ENCODE measurements around the gene GOLM1. TPM values are rescaled to one million over a fixed set of nuclear protein-coding genes. Genes with fewer than 3 reads are reported as not detected.

GOLM1 gene
- total and polyA plus RNA-seq, 2 donors from 2014 or later = 88.6 to 133 TPM

DNA sequence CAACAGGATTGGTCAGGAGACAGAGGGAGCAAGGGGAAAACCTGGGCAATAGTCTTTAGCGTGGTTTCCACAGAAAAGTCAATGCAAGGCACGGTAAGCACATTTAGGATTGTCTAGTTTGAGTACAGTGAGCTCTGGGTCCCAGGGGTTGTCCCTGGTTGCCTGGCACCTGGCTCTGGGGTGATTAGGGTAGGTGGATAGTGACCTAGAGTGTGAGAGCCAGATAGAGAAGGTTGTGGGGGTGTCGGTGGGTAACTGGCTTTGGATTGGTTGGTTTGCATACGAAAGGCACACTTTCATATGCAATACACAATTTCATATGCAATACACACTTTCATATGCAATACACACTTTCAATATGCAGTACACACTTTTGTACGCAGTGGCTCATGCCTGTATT, 20.1 kb upstream of the GOLM1 start:
- intact Hi-C loops (cut with DNase I) = no loop called here
- TF ChIP-seq, protein P1, sequence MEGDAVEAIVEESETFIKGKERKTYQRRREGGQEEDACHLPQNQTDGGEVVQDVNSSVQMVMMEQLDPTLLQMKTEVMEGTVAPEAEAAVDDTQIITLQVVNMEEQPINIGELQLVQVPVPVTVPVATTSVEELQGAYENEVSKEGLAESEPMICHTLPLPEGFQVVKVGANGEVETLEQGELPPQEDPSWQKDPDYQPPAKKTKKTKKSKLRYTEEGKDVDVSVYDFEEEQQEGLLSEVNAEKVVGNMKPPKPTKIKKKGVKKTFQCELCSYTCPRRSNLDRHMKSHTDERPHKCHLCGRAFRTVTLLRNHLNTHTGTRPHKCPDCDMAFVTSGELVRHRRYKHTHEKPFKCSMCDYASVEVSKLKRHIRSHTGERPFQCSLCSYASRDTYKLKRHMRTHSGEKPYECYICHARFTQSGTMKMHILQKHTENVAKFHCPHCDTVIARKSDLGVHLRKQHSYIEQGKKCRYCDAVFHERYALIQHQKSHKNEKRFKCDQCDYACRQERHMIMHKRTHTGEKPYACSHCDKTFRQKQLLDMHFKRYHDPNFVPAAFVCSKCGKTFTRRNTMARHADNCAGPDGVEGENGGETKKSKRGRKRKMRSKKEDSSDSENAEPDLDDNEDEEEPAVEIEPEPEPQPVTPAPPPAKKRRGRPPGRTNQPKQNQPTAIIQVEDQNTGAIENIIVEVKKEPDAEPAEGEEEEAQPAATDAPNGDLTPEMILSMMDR (IDR thresholded peaks at IDR 0.05; ENCODE audit: borderline replicate concordance, extremely low read depth, insufficient read depth) = no peak
- no peak overlapping the region for H3K4me3 ChIP-seq (ENCODE audit: low read length in 3 of 3)
- no peak for FAIRE-seq
- no peaks in the 10 kb centered on the region for H3K27me3 ChIP-seq (ENCODE audit: control insufficient read depth, insufficient read depth, low read length)
- no peaks in the 10 kb centered on the region for H3K9me3 ChIP-seq (ENCODE audit: control insufficient read depth in 2 of 3, insufficient read depth in 1 of 3, low read length in 3 of 3)
- H3K4me1 ChIP-seq (ENCODE audit: control insufficient read depth in 2 of 3, insufficient read depth in 2 of 3, low read depth in 1 of 3, low read length in 3 of 3) = no peaks in the 10 kb centered on the region
- no peak overlapping the region for H3K27ac ChIP-seq (ENCODE audit: low read depth in 2 of 2, low read length in 2 of 2)
- H3K36me3 ChIP-seq (ENCODE audit: control insufficient read depth in 2 of 3, insufficient read depth in 3 of 3, low read length in 3 of 3) = no peaks in the 10 kb centered on the region
- no peak overlapping the region for H3K9ac ChIP-seq (ENCODE audit: low read length in 3 of 3)
- DNase-seq = no peak

DNA sequence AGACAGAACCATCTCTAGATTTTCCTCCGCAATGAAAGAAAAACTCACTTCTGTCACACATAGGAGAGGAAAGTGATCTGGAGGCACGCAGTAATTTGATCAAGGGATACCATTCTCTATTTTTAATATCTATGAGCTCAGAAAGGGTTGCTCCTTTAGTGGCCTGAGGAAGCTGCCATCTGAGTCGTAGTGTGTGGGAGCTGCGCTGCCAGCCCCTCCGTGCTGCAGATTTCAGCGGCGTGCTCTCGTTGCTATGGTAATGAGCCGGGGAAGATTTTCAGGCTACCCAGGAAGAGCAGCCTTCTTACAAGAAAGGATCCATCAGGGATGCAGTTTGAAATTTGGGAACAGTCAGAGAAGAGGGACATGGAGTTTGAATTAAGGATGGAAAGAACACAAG, 17.1 kb upstream of the GOLM1 start:
- FAIRE-seq = no peak
- intact Hi-C loops (cut with DNase I) = no loop called here

DNA sequence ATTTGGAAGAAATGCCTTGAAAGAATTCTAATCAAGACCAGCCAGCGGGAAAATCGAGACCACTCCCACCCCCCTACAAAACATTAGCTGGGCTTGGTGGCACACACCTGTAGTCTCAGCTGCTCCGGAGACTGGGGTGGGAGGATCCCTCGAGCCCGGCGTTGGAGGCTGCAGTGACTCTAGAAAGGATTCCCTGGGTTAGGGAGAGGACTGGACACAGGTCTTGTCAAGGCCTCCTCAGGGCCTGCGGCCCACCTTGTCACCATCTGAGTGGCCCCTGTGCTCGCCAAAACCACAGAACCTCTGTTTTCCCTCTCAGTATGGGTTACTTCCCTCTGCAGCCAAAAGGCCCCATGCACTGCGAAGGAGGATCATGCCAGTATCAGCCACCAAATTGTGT, 16.5 kb upstream of the GOLM1 start:
- Histone ChIP-seq H3K9ac (ENCODE audit: low read length in 3 of 3) (no peak overlapping the region), H3K36me3 (ENCODE audit: control insufficient read depth in 2 of 3, insufficient read depth in 3 of 3, low read length in 3 of 3) (no peaks in the 10 kb centered on the region), H3K9me3 (ENCODE audit: control insufficient read depth in 2 of 3, insufficient read depth in 1 of 3, low read length in 3 of 3) (no peaks in the 10 kb centered on the region), H3K27me3 (ENCODE audit: control insufficient read depth, insufficient read depth, low read length) (no peaks in the 10 kb centered on the region), H3K27ac (ENCODE audit: low read depth in 2 of 2, low read length in 2 of 2) (no peak overlapping the region), H3K4me3 (ENCODE audit: low read length in 3 of 3) (no peak overlapping the region), H3K4me1 (ENCODE audit: control insufficient read depth in 2 of 3, insufficient read depth in 2 of 3, low read depth in 1 of 3, low read length in 3 of 3) (no peaks in the 10 kb centered on the region)
- TF ChIP-seq, protein P1 (IDR thresholded peaks at IDR 0.05; ENCODE audit: borderline replicate concordance, extremely low read depth, insufficient read depth) = no peak
- FAIRE-seq (no peak), DNase-seq (no peak)
- intact Hi-C loops (cut with DNase I) = no loop called here

More for the DNA sequence above, 17.1 kb upstream of the GOLM1 start:
- Histone ChIP-seq H3K36me3 (ENCODE audit: control insufficient read depth in 2 of 3, insufficient read depth in 3 of 3, low read length in 3 of 3) (no peaks in the 10 kb centered on the region), H3K9ac (ENCODE audit: low read length in 3 of 3) (no peak overlapping the region), H3K4me1 (ENCODE audit: control insufficient read depth in 2 of 3, insufficient read depth in 2 of 3, low read depth in 1 of 3, low read length in 3 of 3) (no peaks in the 10 kb centered on the region), H3K27ac (ENCODE audit: low read depth in 2 of 2, low read length in 2 of 2) (no peak overlapping the region), H3K27me3 (ENCODE audit: control insufficient read depth, insufficient read depth, low read length) (no peaks in the 10 kb centered on the region), H3K4me3 (ENCODE audit: low read length in 3 of 3) (no peak overlapping the region), H3K9me3 (ENCODE audit: control insufficient read depth in 2 of 3, insufficient read depth in 1 of 3, low read length in 3 of 3) (no peaks in the 10 kb centered on the region)
- TF ChIP-seq, protein P1 (IDR thresholded peaks at IDR 0.05; ENCODE audit: borderline replicate concordance, extremely low read depth, insufficient read depth) = no peak
- peak in 2 of 5 donors; percentile 35 to 50 for DNase-seq

DNA sequence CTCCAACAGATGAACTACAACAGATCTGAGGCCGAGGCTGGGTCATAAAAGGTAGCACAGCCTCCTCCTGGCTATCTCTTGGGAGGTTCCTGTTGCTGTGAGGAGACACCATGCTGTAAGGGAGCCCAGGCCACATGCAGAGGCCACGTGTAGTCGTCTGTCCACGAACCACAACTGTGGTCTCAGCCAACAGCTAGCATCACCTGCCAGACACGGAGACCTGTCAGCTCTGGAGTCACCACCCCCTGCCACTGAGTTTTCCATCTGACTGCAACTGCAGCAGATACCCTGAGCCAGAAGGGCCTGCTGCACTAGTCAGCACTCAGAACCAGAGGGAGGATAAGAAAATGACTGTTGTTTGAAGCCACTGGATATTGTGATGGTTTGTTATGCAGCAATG, 12.7 kb upstream of the GOLM1 start:
- TF ChIP-seq, protein P1 (IDR thresholded peaks at IDR 0.05; ENCODE audit: borderline replicate concordance, extremely low read depth, insufficient read depth) = no peak

More for the DNA sequence above, 12.7 kb upstream of the GOLM1 start:
- no peak for DNase-seq
- Histone ChIP-seq H3K4me3 (ENCODE audit: low read length in 3 of 3) (no peak overlapping the region), H3K9me3 (ENCODE audit: control insufficient read depth in 2 of 3, insufficient read depth in 1 of 3, low read length in 3 of 3) (no peaks in the 10 kb centered on the region), H3K27ac (ENCODE audit: low read depth in 2 of 2, low read length in 2 of 2) (no peak overlapping the region), H3K4me1 (ENCODE audit: control insufficient read depth in 2 of 3, insufficient read depth in 2 of 3, low read depth in 1 of 3, low read length in 3 of 3) (no peaks in the 10 kb centered on the region), H3K36me3 (ENCODE audit: control insufficient read depth in 2 of 3, insufficient read depth in 3 of 3, low read length in 3 of 3) (no peaks in the 10 kb centered on the region), H3K9ac (ENCODE audit: low read length in 3 of 3) (no peak overlapping the region), H3K27me3 (ENCODE audit: control insufficient read depth, insufficient read depth, low read length) (no peaks in the 10 kb centered on the region)
- FAIRE-seq = no peak
- intact Hi-C loops (cut with DNase I) = no loop called here

Data from kidney (tissue), 14 donors.